B cell (primary cell): ENCODE data around the gene PLEKHH1. TPM values are rescaled to one million over a fixed set of nuclear protein-coding genes. Genes with fewer than 3 reads are reported as not detected.

Source experiments
- ATAC-seq: fragments of 200-7000 bp; cut with Tn5 transposase; one replicate; pipeline ENCODE4 v1.10.0; 2021; ENCODE audit warnings: low read depth, mild to moderate bottlenecking, moderate number of reproducible peaks, moderate library complexity
- CTCF ChIA-PET: fragments of 350-600 bp; sonication (Branson Sonifier 250); formaldehyde crosslinking; loops from one replicate; lab custom pipeline; 2021; ENCODE audit warnings: antibody characterized with exemption, inconsistent platforms; lab: Charles Lee
- POLR2A ChIA-PET: fragments of 350-600 bp; sonication (Branson Sonifier 250); formaldehyde crosslinking; loops from one replicate; lab custom pipeline; 2021; ENCODE audit warnings: antibody characterized with exemption; lab: Charles Lee
- DNase-seq: peaks from one replicate; pipeline ENCODE4 v3.0.0; 2013
- H2AFZ ChIP-seq: 2 replicates; pipeline ENCODE4 v1.6.1; 2012; ENCODE audit warnings: mild to moderate bottlenecking, low read depth, low read length; ENCODE audit not compliant: insufficient read depth, poor library complexity, severe bottlenecking
- H3K27ac ChIP-seq, 2 donors: 1 replicate in 1 of 2; 2 replicates in 1 of 2; pipeline ENCODE4 v1.5.1; 2012 to 2013; ENCODE audit warnings: low read length in 2 of 2, mild to moderate bottlenecking in 2 of 2, moderate library complexity in 1 of 2
- H3K27me3 ChIP-seq, 4 experiments: fragments of 200-600 bp in 1 of 4; sonication (generic) in 1 of 4; replicated peaks in 1 of 4; 1 replicate in 2 of 4; 2 replicates in 2 of 4; pipeline versions ENCODE4 v1.6.1 to v1.7.0; 2013 to 2016; ENCODE audit warnings: low read length in 3 of 4, mild to moderate bottlenecking in 2 of 4, mixed read lengths in 1 of 4, moderate library complexity in 1 of 4; ENCODE audit not compliant: insufficient read depth in 4 of 4, control insufficient read depth in 3 of 4; ENCODE audit errors: control extremely low read depth in 1 of 4
- H3K36me3 ChIP-seq, 2 experiments: replicated peaks in 1 of 2; 1 replicate in 1 of 2; 2 replicates in 1 of 2; pipeline versions ENCODE4 v1.6.1 to v1.7.1; 2013; ENCODE audit warnings: low read length in 1 of 2; ENCODE audit not compliant: insufficient read depth in 2 of 2, control insufficient read depth in 1 of 2; ENCODE audit errors: control extremely low read depth in 1 of 2, extremely low read depth in 1 of 2
- H3K4me1 ChIP-seq, 2 donors: fragments of 200-600 bp in 1 of 2; sonication (generic) in 1 of 2; 1 replicate in 1 of 2; 2 replicates in 1 of 2; pipeline versions ENCODE4 v1.5.1 to v1.6.1; 2013 to 2017; ENCODE audit warnings: low read length in 2 of 2; ENCODE audit not compliant: control insufficient read depth in 2 of 2, insufficient read depth in 2 of 2
- H3K4me2 ChIP-seq: replicated peaks from 2 replicates; pipeline ENCODE3; 2012; ENCODE audit warnings: mild to moderate bottlenecking, low read depth, low read length; ENCODE audit not compliant: poor library complexity, severe bottlenecking
- H3K4me3 ChIP-seq, 5 experiments: fragments of 200-600 bp in 1 of 5; sonication (generic) in 1 of 5; 1 replicate in 3 of 5; 2 replicates in 2 of 5; pipeline versions ENCODE4 v1.5.1 to v1.7.0; 2011 to 2016; ENCODE audit warnings: low read length in 4 of 5, mild to moderate bottlenecking in 4 of 5, low read depth in 2 of 5, control low read depth in 1 of 5, moderate library complexity in 1 of 5; ENCODE audit not compliant: insufficient read depth in 1 of 5; ENCODE audit errors: control extremely low read depth in 1 of 5, extremely low read depth in 1 of 5
- H3K79me2 ChIP-seq: fragments of 200-600 bp; sonication (generic); one replicate; pipeline ENCODE4 v1.6.0; 2016; ENCODE audit warnings: low read length; ENCODE audit not compliant: control insufficient read depth, insufficient read depth
- H3K9ac ChIP-seq: fragments of 200-600 bp; sonication (generic); 2 replicates; pipeline ENCODE4 v1.6.1; 2017; ENCODE audit warnings: mild to moderate bottlenecking, low read length, moderate library complexity
- H3K9me3 ChIP-seq, 3 donors: one replicate each; pipeline versions ENCODE4 v1.6.1 to v1.7.1; 2013; ENCODE audit warnings: low read length in 2 of 3; ENCODE audit not compliant: control insufficient read depth in 2 of 3, insufficient read depth in 1 of 3; ENCODE audit errors: control extremely low read depth in 1 of 3
- H4K20me1 ChIP-seq: 2 replicates; pipeline ENCODE4 v1.6.0; 2012; ENCODE audit warnings: mild to moderate bottlenecking, low read length; ENCODE audit not compliant: insufficient read depth, control insufficient read depth, poor library complexity, severe bottlenecking
- H3K27ac Mint-ChIP-seq: one replicate; pipeline ENCODE4 v1.8.0; 2021; ENCODE audit warnings: mixed read lengths
- H3K27me3 Mint-ChIP-seq: one replicate; pipeline ENCODE4 v1.8.0; 2021; ENCODE audit warnings: mixed read lengths
- H3K4me1 Mint-ChIP-seq: one replicate; pipeline ENCODE4 v1.8.0; 2021; ENCODE audit warnings: mixed read lengths
- H3K4me3 Mint-ChIP-seq: one replicate; pipeline ENCODE4 v1.8.0; 2021; ENCODE audit warnings: mixed read lengths
- H3K9me3 Mint-ChIP-seq: one replicate; pipeline ENCODE4 v1.8.0; 2022; ENCODE audit warnings: mixed read lengths; ENCODE audit not compliant: insufficient read depth
- CTCF ChIP-seq: fragments of 200-600 bp; IDR thresholded peaks from one replicate; pipeline ENCODE4 v1.8.0; 2022; ENCODE audit warnings: antibody characterized with exemption, mild to moderate bottlenecking
- EZH2 ChIP-seq: IDR thresholded peaks from 2 replicates; pipeline ENCODE4 v1.6.1; 2012; ENCODE audit warnings: borderline replicate concordance, low read depth, mild to moderate bottlenecking, moderate library complexity, low read length; ENCODE audit not compliant: insufficient read depth, poor library complexity, severe bottlenecking
- WGBS: methylation state at CpG from one replicate; pipeline ENCODE4 v1.1.5; 2013; ENCODE audit warnings: missing lambda C conversion rate; ENCODE audit not compliant: insufficient coverage; 5-methylcytosine and 5-hydroxymethylcytosine counted together
- intact Hi-C: fragments of 100-400 bp; cut with micrococcal nuclease; formaldehyde crosslinking; loops from one replicate; pipeline ENCODE4 v1.10.0; 2022
- polyA plus RNA-seq: library from polyadenylated mRNA; depleted of rRNA; stranded (reverse); fragments of >200 nt; gene quantifications from 2 replicates; pipeline ENCODE4 v1.2.3, GENCODE V29; 2012
- total RNA-seq, 2 donors: library from RNA; stranded (reverse); fragments of 120-200 nt in 1 of 2; gene quantifications; 1 replicate in 1 of 2; 2 replicates in 1 of 2; pipeline versions ENCODE4 v1.2.3 to v1.2.4, GENCODE V29; 2013 to 2022

Gene PLEKHH1
- total and polyA plus RNA-seq, 2 donors (not counting 1 experiment from before 2014, with no cell fraction given): 0.17 to 0.37 TPM

GRCh38 chr14:67567654-67568053 lies 34.6 kb downstream of the PLEKHH1 start:
- no peak for ATAC-seq

More at GRCh38 chr14:67567654-67568053, 34.6 kb downstream of the PLEKHH1 start:
- Mint-ChIP-seq H3K27ac (no peak overlapping the region), H3K4me3 (no peak overlapping the region), H3K4me1 (peaks cover 4% of the 10 kb centered on the region), H3K9me3 (no peaks in the 10 kb centered on the region), H3K27me3 (peaks cover 8% of the 10 kb centered on the region)
- no peak for DNase-seq
- H3K27me3 ChIP-seq: no peaks in the 10 kb centered on the region
- CTCF ChIA-PET: interaction anchor here (24.8 kb wide), 1 partner anchor 143 kb away, joined by 863 read pairs; no protein-coding TSS in a partner anchor
- no peak overlapping the region for H3K27ac ChIP-seq
- no peaks in the 10 kb centered on the region for H3K4me1 ChIP-seq
- no peak overlapping the region for H3K4me2 ChIP-seq
- intact Hi-C loops: no loop called here
- H2AFZ ChIP-seq: no peak overlapping the region
- 87% methylated on average over 2 of the region's 3 CpGs for WGBS
- H3K79me2 ChIP-seq: no peaks in the 10 kb centered on the region
- H3K36me3 ChIP-seq: no peaks in the 10 kb centered on the region
- no peaks in the 10 kb centered on the region for H3K9me3 ChIP-seq
- H3K4me3 ChIP-seq: no peak overlapping the region
- no peaks in the 10 kb centered on the region for H4K20me1 ChIP-seq
- POLR2A ChIA-PET: no interaction called here
- H3K9ac ChIP-seq: no peak overlapping the region
- TF ChIP-seq CTCF: no peak
- no peak for TF ChIP-seq EZH2
